Tibial artery (tissue), 4 donors: Measurements from ENCODE around the gene OTOS.

Experiments
- DNase-seq, 2 donors: peaks; one replicate each; pipeline ENCODE4 v3.0.0-alpha.2; 2019
- H3K27ac ChIP-seq, 2 donors: fragments of 200-600 bp; sonication (generic) in 1 of 2; 1 replicate in 1 of 2; 2 replicates in 1 of 2; pipeline ENCODE4 v1.5.1; 2018 to 2019; ENCODE audit warnings: mild to moderate bottlenecking in 1 of 2
- H3K27me3 ChIP-seq, 2 donors: fragments of 200-600 bp; sonication (generic) in 1 of 2; one replicate each; pipeline versions ENCODE4 v1.5.1 to v1.6.0; 2016 to 2019
- H3K36me3 ChIP-seq, 3 donors: fragments of 200-600 bp; sonication (generic) in 2 of 3; one replicate each; pipeline ENCODE4 v1.5.1; 2016 to 2019; ENCODE audit warnings: mild to moderate bottlenecking in 2 of 3
- H3K4me1 ChIP-seq, 4 donors: fragments of 200-600 bp; sonication (generic) in 2 of 4; 1 replicate in 3 of 4; 2 replicates in 1 of 4; pipeline ENCODE4 v1.5.1; 2016 to 2019
- H3K4me3 ChIP-seq, 2 donors: fragments of 200-600 bp; sonication (generic) in 1 of 2; 1 replicate in 1 of 2; 2 replicates in 1 of 2; pipeline ENCODE4 v1.5.1; 2018 to 2019; ENCODE audit warnings: mild to moderate bottlenecking in 2 of 2
- H3K9me3 ChIP-seq, 3 donors: fragments of 200-600 bp; sonication (generic) in 1 of 3; one replicate each; pipeline ENCODE4 v1.5.1; 2016 to 2019
- intact Hi-C: fragments of 100-400 bp; cut with DNase I; formaldehyde crosslinking; loops from one replicate; pipeline ENCODE4 v1.15.0; 2023; ENCODE audit warnings: low total_unique reads
- TF ChIP-seq, protein P1 (sequence below), 2 experiments: fragments of 200-600 bp in 1 of 2; fragments of 450-650 bp in 1 of 2; IDR thresholded peaks; one replicate each; pipeline ENCODE4 v1.5.1; 2017 to 2019; ENCODE audit warnings: antibody characterized with exemption in 2 of 2, mild to moderate bottlenecking in 1 of 2, moderate library complexity in 1 of 2

Gene OTOS

DNA sequence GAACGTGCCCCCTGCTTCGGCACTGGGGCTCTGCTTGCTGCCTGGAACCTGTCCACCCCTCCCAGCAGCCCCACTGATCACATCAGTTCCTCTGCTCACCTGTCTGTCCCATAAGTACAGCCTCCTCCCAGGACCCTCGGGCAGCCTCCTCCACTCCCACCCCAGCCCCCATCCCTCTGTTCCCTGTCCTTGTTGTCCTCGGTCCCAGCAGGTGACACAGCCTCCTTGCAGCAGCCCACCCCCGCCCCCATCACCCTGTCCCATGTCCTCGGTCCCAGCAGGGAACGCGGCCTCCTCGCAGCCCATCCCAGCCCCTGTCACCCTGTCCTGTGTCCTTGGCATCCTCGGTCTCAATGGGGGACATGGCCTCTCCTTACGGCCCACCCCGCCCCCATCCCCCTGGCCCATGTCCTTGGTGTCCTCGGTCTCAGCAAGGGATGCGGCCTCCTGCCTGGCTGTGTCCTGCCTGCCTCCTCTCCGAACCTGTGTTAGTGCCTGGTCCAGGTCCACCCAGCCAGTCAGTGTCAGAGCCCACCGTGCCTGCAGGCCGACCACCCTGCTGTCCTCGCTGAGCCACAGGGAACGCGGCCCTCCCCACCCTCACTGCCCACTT lies 4.3 kb upstream of the OTOS start:
- DNase-seq: no peak
- no peaks in the 10 kb centered on the region for H3K36me3 ChIP-seq

DNA sequence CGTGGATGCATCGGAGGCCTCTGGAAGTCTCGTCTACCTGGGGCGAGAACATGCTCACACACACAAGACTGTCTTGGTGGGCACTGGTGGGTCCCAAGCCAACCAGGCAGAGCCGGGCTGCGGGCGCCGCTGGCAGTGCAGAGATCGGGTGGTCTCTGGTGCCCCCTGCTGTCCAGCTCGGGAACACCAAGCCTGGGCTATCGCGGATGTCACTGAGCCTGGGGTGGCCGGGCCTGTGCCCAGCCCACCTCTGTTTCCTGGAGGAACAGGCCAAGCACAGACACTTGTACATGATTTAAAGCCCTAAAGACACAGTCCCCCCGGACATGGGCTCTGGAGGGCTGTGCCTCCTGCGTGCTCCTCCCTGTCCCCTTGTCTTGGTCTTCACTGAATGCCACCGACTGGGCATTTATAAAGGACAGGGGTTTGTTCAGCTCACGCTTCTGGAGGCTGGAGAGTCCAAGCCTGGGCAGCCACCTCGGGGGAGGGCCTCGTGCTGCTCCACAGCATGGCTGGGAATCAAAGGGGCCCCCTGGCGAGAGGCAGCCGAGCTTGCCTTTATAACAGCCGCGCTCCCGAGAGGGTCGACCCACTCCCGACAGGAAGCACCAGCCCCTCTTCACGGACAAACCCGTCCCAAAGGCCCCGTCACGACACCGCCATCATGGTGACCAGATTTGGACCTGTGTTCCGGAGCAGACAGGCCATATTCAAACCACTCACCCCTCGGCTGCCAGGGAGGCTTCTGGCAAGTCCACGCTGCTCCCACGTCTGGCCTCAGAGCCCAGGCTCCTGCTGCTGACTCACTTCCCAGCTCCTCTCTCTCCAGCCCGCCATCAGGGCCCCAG lies 3.6 kb upstream of the OTOS start:
- Histone ChIP-seq H3K4me3 (no peak overlapping the region), H3K9me3 (no peaks in the 10 kb centered on the region), H3K4me1 (peaks cover 0 to 7% (median 2%) of the 10 kb centered on the region in 4 donors), H3K27me3 (peaks cover 0 to 54% of the 10 kb centered on the region in 2 donors), H3K27ac (no peak overlapping the region), H3K36me3 (no peaks in the 10 kb centered on the region)
- TF ChIP-seq, protein P1, sequence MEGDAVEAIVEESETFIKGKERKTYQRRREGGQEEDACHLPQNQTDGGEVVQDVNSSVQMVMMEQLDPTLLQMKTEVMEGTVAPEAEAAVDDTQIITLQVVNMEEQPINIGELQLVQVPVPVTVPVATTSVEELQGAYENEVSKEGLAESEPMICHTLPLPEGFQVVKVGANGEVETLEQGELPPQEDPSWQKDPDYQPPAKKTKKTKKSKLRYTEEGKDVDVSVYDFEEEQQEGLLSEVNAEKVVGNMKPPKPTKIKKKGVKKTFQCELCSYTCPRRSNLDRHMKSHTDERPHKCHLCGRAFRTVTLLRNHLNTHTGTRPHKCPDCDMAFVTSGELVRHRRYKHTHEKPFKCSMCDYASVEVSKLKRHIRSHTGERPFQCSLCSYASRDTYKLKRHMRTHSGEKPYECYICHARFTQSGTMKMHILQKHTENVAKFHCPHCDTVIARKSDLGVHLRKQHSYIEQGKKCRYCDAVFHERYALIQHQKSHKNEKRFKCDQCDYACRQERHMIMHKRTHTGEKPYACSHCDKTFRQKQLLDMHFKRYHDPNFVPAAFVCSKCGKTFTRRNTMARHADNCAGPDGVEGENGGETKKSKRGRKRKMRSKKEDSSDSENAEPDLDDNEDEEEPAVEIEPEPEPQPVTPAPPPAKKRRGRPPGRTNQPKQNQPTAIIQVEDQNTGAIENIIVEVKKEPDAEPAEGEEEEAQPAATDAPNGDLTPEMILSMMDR (IDR thresholded peaks at IDR 0.05): peak; percentile 93 to 96
- peak; percentile 60 to 78 for DNase-seq
- intact Hi-C loops: loop anchor here (2.0 kb wide), 1 partner anchor 83 kb away; no protein-coding TSS in a partner anchor

More for the DNA sequence above, 4.3 kb upstream of the OTOS start:
- TF ChIP-seq, protein P1 (IDR thresholded peaks at IDR 0.05): no peak
- peaks cover 0 to 7% (median 2%) of the 10 kb centered on the region in 4 donors for H3K4me1 ChIP-seq
- H3K27me3 ChIP-seq: peaks cover 0 to 61% of the 10 kb centered on the region in 2 donors
- no peak overlapping the region for H3K27ac ChIP-seq
- intact Hi-C loops: loop anchor here (2.0 kb wide), 1 partner anchor 84 kb away; no protein-coding TSS in a partner anchor
- no peaks in the 10 kb centered on the region for H3K9me3 ChIP-seq
- H3K4me3 ChIP-seq: no peak overlapping the region

DNA sequence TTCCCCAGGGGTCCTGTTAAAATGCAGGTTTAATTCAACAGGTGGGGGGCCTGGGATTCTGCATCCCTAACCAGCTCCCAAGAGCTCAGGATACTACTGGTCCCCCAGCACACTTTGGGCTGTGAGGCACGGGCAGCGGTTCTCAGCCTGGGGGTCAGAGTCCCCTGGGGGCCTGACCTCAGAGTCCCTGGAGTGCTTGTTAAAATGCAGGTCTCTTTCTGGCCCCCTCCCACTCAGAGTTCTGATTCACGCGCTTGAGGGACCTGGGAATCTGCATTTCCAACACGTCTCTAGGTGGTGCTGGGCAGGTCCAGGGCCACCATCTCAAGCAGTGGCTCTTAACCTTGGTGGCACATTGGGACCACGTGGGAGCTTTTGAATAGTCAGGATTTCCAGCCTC lies 2.8 kb upstream of the OTOS start:
- H3K4me3 ChIP-seq: no peak overlapping the region
- peaks cover 0 to 7% (median 2%) of the 10 kb centered on the region in 4 donors for H3K4me1 ChIP-seq
- H3K27me3 ChIP-seq: peaks cover 0 to 46% of the 10 kb centered on the region in 2 donors
- intact Hi-C loops: no loop called here
- H3K9me3 ChIP-seq: no peaks in the 10 kb centered on the region
- H3K27ac ChIP-seq: no peak overlapping the region
- TF ChIP-seq, protein P1 (IDR thresholded peaks at IDR 0.05): no peak
- no peaks in the 10 kb centered on the region for H3K36me3 ChIP-seq
- DNase-seq: no peak

DNA sequence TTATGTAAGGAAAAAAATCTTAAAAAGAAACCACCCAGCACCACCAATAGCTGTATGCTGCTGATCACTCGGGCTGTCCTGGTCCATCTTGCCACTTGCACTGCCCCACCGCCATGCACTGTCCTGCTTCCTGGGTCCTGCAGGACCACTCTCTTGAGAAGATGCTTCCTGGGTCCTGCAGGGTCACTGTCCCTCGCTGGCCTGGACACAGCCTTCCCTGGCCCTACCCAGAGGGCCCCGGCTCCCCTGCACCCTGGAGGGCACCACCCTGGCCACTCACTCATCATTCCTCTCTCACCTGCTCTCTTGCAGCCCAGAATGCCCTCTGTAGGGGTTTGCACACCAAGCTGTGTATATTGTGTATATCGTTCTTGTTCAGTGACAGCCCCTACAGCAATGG lies 2.4 kb upstream of the OTOS start:
- Histone ChIP-seq H3K27ac (no peak overlapping the region), H3K4me1 (peaks cover 0 to 7% (median 2%) of the 10 kb centered on the region in 4 donors), H3K4me3 (no peak overlapping the region), H3K27me3 (peaks cover 0 to 44% of the 10 kb centered on the region in 2 donors), H3K9me3 (no peaks in the 10 kb centered on the region), H3K36me3 (no peaks in the 10 kb centered on the region)
- intact Hi-C loops: no loop called here
- no peak for DNase-seq
- TF ChIP-seq, protein P1 (IDR thresholded peaks at IDR 0.05): no peak

DNA sequence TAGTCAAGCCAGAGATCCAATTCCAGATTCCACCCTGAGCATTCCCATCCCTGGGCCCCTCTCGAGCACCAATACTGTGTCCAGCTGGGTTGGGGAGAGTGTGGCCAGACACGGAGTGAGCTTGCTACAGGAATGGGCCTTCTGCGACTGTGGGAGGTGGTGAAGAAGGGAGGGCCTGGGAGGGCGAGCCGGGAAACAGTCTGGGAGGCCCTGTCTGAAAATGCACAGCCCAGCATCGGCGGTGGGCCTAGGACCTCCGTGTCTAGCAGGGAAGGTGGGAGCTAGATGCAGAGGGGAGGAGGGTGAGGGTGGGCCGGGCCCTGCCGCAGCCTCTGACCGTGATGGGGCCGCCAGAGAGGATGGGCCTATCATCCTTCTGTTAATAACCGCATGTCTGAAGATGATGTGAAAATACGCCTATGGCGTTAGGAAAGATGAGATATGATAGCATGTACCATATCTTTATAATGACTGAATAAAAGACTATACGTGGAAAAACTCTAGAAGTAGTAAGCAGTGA lies 1.9 kb upstream of the OTOS start:
- Histone ChIP-seq H3K4me1 (peaks cover 0 to 7% (median 2%) of the 10 kb centered on the region in 4 donors), H3K27ac (no peak overlapping the region), H3K36me3 (no peaks in the 10 kb centered on the region), H3K9me3 (no peaks in the 10 kb centered on the region), H3K27me3 (peaks cover 0 to 44% of the 10 kb centered on the region in 2 donors), H3K4me3 (no peak overlapping the region)
- TF ChIP-seq, protein P1 (IDR thresholded peaks at IDR 0.05): no peak
- DNase-seq: no peak
- intact Hi-C loops: no loop called here
